GM12878 (cell line): ENCODE data around the gene TNRC6C.

Experiments
- BHLHE40 ChIP-seq, 2 experiments: fragments of 450-650 bp in 1 of 2; IDR thresholded peaks; 2 replicates each; pipeline ENCODE4 v1.6.1; 2011 to 2017; ENCODE audit warnings: low read depth in 2 of 2, borderline replicate concordance in 1 of 2, improper control_type of control experiment in 1 of 2, low read length in 1 of 2, mild to moderate bottlenecking in 1 of 2
- CHD2 ChIP-seq: IDR thresholded peaks from 2 replicates; pipeline ENCODE4 v1.6.1; 2011; ENCODE audit warnings: low read depth, low read length, improper control_type of control experiment, borderline replicate concordance
- CTCF ChIP-seq, 3 experiments: IDR thresholded peaks in 2 of 3; conservative IDR thresholded peaks in 1 of 3; 2 replicates each; pipeline ENCODE4 v1.5.1; 2011; ENCODE audit warnings: low read depth in 3 of 3, low read length in 3 of 3, mild to moderate bottlenecking in 3 of 3, control low read depth in 2 of 3, moderate library complexity in 2 of 3, inconsistent platforms in 1 of 3, mixed read lengths in 1 of 3; ENCODE audit not compliant: control insufficient read depth in 2 of 3, insufficient read depth in 1 of 3; ENCODE audit errors: extremely low read depth in 1 of 3
- FOS ChIP-seq: IDR thresholded peaks from 3 replicates; pipeline ENCODE4 v1.6.1; 2011; ENCODE audit warnings: borderline replicate concordance; ENCODE audit not compliant: insufficient read length; ENCODE audit errors: extremely low read depth
- GATAD2B ChIP-seq: fragments of 450-650 bp; conservative IDR thresholded peaks from 2 replicates; pipeline ENCODE4 v1.6.1; 2017; ENCODE audit warnings: low read depth, mild to moderate bottlenecking, moderate library complexity
- MAX ChIP-seq: IDR thresholded peaks from 2 replicates; pipeline ENCODE4 v1.6.1; 2012; ENCODE audit warnings: low read depth, low read length, improper control_type of control experiment
- MEF2A ChIP-seq: IDR thresholded peaks from 2 replicates; pipeline ENCODE4 v1.6.1; 2011; ENCODE audit warnings: low read depth, mild to moderate bottlenecking, low read length, moderate library complexity; ENCODE audit not compliant: insufficient read depth
- POLR2A ChIP-seq: IDR thresholded peaks from 2 replicates; pipeline ENCODE4 v1.6.1; 2011; ENCODE audit warnings: low read depth, mild to moderate bottlenecking, low read length
- POLR2AphosphoS5 ChIP-seq: IDR thresholded peaks from 2 replicates; pipeline ENCODE4 v1.6.1; 2011; ENCODE audit warnings: mild to moderate bottlenecking, low read length, inconsistent platforms
- REST ChIP-seq: IDR thresholded peaks from 2 replicates; pipeline ENCODE4 v1.6.1; 2012; ENCODE audit warnings: mild to moderate bottlenecking, low read depth, low read length
- TAF1 ChIP-seq: IDR thresholded peaks from 2 replicates; pipeline ENCODE4 v1.6.1; 2011; ENCODE audit warnings: mild to moderate bottlenecking, low read depth, low read length, borderline replicate concordance
- USF1 ChIP-seq: IDR thresholded peaks from 2 replicates; pipeline ENCODE4 v1.6.1; 2011; ENCODE audit warnings: borderline replicate concordance, low read depth, mild to moderate bottlenecking, moderate library complexity, mixed read lengths, low read length; ENCODE audit not compliant: insufficient read depth; ENCODE audit errors: extremely low read length
- ZBTB33 ChIP-seq: fragments of 450-650 bp; IDR thresholded peaks from 2 replicates; pipeline ENCODE4 v1.6.1; 2017; ENCODE audit warnings: mild to moderate bottlenecking
- ZBTB40 ChIP-seq: fragments of 450-650 bp; IDR thresholded peaks from 2 replicates; pipeline ENCODE4 v1.6.1; 2016; ENCODE audit warnings: mild to moderate bottlenecking, moderate library complexity, borderline replicate concordance

GRCh38 chr17:78016852-78017251 is 58.3 kb downstream of the TNRC6C start:
- TF ChIP-seq ZBTB40 (no peak), POLR2A (no peak), POLR2AphosphoS5 (no peak), CTCF (IDR thresholded peaks at IDR 0.05 in 2 of 3, conservative IDR thresholded peaks at IDR 0.05 in 1 of 3; ENCODE audit: control insufficient read depth in 2 of 3, extremely low read depth in 1 of 3, insufficient read depth in 1 of 3, low read depth in 3 of 3, low read length in 3 of 3) (no peak), TAF1 (no peak), MAX (no peak), CHD2 (no peak), REST (no peak), BHLHE40 (IDR thresholded peaks at IDR 0.05; ENCODE audit: borderline replicate concordance in 1 of 2, low read depth in 2 of 2, low read length in 1 of 2) (no peak), ZBTB33 (no peak), USF1 (no peak), FOS (no peak), MEF2A (no peak), GATAD2B (no peak)
